ENCODE measurements around the gene GABRB1.
"Not testable (repeated sequence)": the region's sequence is repeated elsewhere in the genome, so short reads cannot be mapped to it uniquely, and the experiment has no call there.

Gene GABRB1

DNA sequence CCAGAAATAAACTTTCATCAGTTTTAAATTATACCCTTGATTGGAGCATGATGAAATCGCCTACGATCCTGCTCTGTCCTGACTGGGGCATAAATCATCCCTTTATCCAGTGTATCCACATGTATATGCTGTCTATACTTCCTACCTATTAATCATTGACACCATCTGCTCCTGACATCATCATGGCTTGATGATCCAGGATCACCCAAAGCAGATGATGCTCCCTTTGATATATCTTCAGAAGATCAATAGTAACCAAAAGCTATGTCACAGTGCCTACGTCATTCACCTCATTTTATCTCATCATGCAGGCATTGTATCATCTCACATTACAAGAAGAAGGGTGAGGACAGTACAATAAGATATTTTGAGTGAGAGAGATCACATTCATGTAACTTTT is 294.7 kb downstream of the GABRB1 start:
- no peak for DNase-seq

DNA sequence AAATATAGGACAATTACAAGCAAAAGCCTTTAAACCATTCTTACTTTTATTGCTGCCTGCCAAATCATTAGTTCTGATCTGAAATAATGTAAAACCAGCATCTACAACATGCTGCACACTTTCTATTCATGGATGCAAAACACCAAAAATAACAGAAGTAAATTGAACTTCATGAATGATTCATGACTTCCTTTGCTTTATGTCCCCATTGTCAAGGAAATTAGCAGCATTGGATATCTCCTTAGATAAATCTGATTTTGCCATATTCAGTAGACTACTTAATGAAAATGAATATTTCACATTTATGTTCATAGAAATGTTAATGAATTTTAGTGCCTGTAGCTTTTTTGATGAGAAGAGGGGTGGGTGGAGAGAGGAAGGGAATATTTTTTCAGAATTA is 299.5 kb downstream of the GABRB1 start:
- DNase-seq, result no peak

DNA sequence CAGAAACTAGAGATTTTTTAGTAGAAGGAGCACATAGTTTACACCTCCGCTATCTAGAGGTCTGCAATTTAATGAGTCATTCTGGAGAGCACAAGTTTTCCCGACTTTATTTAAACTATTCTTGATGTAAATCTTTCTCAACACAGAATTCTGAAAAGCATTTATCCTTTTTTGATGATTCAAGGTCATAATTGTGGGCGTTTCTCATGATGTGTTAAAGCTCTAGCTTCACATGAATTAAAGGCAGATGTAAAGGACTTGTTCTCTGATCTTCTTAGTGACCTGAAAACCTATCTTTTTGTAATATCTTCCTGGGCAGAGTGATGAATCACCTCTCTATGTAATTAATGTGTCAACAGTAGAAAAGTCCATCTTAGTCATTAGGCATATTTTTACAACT is 303.3 kb downstream of the GABRB1 start:
- DNase-seq, result peak; percentile 32

DNA sequence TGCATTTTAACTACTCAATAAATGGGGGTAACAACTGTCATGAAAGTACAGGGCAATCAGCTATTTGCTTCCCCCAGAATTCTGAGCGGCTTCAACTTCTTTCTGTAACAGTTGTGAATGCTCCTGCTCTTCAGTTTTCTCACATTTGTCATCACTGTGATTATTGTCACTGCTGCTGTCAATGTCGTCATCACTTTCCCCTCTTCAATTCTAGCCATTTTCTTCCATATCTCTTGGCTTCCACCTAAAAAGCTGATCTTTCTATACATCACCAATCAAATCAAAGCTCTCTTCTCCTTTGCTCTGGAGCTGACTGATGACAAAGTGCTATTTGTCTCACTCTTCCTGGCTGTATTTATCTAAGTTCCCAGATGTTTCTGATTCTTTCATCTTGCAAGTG is 306.5 kb downstream of the GABRB1 start:
- DNase-seq, result no peak

DNA sequence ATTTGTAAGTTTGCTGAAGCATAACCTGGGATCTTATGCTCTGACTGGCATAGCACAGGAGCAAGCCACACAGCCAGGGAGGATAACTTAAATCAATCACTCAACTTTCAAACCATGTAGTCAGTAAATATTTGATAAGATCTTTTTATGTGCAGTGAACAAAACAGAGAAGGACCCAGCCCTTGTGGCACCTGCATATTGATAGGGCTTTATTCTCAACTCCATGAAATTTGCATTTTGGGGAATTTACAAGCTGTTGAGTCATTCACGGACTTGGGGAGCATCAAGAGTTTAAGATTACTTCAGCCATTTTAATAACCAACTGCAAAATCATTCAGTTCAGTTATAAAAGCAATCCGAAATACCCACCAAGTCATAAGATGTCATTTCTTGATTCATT is 309.5 kb downstream of the GABRB1 start:
- DNase-seq, result no peak

DNA sequence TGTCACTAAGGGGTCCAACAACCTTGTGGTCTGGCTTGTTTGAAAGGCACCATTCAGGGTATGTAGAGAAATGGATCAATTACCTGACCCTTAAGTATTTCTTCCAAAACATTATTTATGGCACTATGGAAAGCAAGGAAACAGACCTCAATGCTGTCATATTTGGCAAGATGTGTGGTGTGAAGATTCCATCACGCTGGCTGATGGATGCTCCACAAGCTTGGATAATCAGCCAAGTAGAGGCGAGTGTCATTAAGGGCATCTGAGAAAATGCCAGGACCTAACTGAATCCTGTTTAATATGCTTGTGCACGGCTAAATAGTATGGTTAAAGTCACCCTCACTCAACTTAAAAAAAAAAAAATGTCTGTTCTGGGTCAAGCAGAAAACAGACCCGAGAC is 311.4 kb downstream of the GABRB1 start:
- DNase-seq, result no peak

DNA sequence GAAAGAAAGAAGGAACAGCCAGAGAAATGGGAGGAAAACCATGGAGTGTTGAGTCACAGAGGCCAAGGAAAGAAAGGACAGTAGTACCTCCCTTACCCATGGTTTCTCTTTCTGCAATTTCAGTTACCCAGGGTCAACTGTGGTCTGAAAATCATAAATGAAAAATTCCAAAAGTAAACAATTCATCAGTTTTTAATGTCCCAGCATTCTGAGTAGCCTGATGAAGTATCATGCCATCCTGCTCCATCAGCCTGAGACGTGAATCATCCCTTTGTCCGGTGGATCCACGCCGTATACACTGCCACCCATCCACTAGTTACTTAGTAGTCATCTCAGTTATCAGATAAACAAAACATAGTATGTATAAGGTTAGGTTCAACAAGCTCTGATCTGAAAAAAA is 318.0 kb downstream of the GABRB1 start:
- DNase-seq, result peak; percentile 40

DNA sequence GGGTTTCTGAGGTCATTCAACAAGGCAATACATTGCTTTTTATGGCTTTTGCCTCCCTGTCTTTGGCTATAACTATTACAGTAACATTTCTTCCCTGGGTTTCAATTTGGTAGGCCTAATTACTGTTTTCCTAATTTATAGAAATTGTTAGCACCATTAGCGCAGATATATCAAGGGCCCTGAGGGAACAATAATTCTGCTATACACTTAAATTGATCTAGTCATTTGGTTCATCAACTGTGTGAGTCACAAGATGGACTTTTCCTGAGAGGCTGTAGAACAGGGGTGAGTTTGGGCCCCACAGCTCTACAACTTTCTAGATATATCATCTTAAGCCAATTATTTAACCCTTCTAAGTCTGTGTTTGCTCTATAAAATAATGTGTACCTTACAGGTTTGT is 324.2 kb downstream of the GABRB1 start:
- no peak for DNase-seq

DNA sequence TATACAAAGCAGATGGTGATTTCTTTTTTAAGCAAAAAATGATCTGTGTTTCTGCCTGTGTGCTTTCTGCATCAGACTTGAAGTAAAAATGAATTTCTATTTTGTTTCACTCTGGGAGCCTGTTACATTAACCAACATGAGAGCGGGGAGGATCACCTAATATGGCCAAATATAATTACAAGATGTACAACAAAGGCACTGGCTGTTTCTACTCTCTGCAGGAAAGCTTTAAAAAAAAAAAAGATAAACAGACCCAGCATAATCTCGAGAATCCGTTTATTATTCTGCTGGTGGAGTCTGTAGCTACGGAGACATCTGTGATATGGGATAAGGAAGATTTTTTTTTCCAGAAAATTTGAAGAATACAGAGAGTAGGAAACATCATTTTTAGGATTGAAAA is 328.5 kb downstream of the GABRB1 start:
- no peak for DNase-seq

DNA sequence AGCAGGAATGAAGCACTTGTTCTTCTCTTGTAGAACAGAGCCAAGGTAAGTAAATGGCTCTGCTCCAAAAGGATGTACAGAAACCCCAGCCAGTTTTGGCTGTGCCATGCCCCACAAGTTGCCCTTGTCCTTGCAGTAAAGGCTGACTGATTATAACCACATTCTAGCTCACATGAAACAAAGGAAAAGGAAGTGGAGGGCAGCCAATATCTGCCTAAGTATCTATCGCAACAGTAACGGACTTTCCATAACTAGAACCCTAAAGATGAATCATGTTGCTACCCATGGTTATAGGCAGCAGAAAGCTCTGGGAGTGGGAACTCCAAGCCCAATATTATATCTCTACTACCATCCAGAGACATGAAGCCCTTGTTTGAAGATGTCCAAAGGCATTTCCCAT is 336.4 kb downstream of the GABRB1 start:
- DNase-seq, result no peak

DNA sequence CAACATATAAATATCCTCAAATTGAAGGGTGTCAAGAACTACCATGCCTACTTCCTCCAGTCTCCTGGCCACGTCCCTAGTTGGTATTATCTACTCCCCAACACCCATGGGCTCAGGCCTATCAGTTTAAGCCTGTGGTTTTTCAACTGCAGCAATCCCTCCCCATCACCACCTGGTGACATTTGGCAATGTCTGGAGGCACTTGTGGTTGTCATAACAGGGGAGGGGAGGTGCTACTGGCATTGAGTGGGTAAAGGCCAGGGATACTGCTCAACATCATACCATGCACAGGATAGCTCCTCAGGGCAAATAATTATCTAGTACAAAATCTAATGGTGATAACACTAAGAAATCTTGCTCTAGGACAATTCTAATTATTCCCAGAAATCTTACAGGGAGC is 336.8 kb downstream of the GABRB1 start:
- DNase-seq, result no peak

DNA sequence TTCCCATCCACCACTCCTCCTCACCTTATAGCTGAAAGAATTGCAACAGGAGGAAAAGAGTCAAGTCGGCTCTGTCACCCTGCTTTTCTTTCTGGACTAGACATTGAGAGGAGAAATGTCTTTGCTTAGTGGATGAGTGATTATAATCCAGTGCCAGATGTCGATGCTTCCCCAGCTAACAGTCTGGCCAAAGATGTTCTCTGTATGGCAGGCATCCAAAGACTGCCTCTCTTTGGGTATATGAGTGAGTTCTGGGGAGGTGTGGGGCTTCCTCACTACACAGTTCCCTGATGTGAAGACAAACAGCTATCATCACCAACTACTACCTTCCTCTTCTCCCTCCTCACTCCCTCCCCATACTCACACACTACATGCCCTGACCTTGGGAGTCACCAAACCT is 341.2 kb downstream of the GABRB1 start:
- DNase-seq, result no peak

DNA sequence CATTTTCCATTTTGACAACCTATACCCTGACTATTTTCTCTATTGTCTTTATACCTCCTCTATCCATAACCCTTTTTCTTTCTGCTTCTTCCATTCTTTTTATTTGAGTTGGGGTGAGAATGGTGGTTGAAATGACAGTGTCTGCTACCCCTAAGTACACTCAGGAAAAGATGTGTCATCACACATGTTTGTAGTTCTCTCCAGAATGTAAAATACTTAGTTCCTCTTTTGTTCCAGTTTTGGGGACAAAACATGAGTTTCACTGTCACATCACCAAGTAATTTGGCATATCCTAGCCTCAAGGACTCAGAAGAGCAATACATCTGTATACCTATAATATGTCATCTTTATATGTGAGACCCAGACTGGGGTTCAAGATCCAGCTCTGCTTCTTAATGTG is 341.8 kb downstream of the GABRB1 start:
- DNase-seq, result no peak

DNA sequence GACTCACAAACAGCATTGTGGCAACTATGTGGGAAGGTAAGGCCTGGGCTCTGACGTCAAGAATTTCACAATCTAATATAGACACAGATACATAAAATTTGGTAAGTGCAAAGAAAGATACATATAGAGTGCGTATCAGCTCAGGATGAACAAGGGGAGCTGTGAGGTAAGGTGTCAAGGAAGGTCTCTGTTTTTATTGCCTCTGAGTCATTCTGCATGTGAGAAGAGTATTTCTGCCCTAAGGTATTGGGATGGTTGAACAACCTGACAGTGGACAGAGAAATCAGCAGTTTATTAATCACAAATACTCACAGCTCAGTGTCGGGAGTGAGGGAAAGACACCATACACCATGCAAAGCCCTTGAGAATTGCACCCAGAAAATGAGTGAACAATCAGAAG is 342.3 kb downstream of the GABRB1 start:
- DNase-seq, result no peak

DNA sequence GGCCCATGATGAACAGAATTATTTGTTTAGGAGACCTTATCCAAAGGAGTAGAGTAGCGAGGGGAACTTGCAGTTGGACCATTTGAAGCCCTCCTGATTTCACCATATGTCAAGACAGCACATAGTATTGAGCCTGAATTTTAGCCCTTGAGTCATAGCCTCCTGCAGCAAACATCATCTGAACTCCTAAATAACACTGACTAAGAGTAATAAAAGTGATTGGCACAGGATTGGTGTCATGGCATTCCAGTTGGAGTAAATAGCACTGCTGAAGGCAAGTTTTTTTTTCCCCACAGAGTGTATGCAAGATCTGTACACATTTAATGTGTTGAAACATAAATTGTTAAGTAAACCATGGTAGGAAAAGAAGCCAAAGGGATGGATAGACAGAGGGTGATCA is 343.1 kb downstream of the GABRB1 start:
- DNase-seq, result peak; percentile 32

DNA sequence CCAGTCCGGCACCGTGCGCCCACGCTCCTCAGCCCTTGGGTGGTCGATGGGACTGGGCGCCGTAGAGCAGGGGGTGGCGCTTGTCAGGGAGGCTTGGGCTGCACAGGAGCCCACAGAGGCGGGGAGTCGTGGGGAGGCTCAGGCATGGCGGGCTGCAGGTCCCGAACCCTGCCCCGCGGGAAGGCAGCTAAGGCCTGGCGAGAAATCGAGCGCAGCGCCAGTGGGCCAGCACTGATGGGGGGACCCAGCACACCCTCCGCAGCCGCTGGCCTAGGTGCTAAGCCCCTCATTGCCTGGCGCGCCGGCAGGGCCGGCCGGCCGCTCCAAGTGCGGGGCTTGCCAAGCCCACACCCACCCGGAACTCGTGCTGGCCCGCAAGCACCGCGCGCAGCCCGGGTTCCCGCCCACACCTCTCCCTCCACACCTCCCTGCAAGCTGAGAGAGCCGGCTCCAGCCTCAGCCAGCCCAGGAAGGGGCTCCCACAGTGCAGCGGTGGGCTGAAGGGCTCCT is 346.7 kb downstream of the GABRB1 start:
- not testable (repeated sequence) for DNase-seq

DNA sequence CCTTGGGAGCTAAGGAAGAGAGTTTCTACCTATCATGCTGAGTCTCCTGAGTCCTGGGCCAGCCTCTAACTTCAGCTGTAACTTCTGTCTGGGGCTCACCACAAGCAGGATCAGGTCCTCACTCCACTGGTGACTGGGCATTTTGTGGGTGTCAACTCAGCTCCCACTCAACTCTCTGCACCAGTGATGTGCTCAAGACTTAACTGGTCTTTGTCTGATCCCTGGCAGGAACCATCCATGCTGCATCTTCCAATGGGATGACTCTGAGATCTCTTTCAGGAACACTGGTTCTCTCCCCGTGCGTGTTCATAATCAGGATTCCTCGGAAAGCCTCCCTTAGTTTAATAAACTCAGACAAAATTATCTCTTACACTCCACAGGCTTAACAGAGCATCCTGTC is 349.8 kb downstream of the GABRB1 start:
- no peak for DNase-seq

DNA sequence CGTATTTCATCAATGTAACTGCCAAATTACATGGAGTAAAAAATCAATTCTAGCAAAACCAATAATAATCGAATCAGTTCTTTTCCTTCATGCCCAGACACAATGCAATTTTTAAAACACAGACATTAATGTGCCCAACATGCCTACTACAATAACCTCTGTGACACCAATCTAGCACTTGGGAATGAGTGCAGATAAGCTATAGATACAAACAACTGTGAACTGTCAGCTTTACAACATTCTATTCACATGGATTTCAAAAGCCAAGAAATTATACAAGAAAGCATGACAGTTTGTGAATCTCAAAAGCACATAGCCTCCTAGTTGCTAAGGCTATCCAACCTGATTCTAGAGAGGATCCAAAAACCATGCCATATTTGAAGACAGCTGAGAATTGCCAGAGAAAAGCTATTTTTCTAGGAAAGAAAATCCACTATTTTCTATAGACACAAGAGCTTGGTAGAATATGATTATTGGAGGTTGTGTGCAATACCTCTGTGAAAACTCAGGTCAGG is 351.5 kb downstream of the GABRB1 start:
- no peak for DNase-seq

DNA sequence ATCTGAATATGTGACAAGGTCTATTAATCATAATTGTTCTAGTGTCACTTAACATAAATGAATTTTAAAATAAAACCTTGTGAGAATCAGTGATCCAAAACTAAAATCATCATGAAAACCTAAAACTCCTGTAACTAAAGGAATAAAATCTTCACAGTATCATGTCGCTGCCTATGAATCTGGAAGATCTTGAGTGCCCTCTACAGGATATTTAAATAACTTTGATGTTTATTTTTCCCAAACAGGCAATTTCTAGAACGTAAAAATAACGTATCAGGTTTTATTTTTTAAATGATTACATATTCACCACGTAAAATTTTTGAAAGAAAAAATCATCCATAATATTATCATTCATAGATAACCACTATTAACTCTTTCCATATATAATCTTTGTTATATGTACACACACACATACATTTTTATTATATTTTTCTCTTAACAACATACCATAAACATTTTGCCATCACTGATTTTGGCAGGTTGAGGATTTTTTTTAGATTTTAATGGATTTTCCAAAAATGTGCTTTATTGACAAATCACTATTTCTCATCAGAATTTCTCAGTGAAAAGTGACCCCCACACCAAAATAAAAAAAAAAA is 352.6 kb downstream of the GABRB1 start:
- no peak for DNase-seq

DNA sequence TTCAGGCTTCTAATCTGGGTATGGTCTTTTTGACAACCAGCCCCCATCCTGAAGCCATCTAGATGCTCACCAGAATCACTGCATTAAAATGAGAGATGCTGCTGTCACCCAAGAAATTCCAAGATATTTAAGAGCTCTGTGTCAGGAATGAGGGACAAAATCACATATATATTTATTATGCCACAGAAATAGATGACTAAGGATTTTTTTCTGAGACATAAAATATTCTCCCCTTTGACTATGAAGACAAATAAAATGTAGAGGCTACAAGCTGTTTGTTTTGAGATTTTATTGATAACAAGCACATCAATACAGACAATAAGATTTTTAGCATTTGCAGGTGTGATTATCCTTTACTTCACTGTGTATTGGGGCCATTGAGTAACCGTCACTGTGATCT is 354.8 kb downstream of the GABRB1 start:
- DNase-seq, result no peak

DNA sequence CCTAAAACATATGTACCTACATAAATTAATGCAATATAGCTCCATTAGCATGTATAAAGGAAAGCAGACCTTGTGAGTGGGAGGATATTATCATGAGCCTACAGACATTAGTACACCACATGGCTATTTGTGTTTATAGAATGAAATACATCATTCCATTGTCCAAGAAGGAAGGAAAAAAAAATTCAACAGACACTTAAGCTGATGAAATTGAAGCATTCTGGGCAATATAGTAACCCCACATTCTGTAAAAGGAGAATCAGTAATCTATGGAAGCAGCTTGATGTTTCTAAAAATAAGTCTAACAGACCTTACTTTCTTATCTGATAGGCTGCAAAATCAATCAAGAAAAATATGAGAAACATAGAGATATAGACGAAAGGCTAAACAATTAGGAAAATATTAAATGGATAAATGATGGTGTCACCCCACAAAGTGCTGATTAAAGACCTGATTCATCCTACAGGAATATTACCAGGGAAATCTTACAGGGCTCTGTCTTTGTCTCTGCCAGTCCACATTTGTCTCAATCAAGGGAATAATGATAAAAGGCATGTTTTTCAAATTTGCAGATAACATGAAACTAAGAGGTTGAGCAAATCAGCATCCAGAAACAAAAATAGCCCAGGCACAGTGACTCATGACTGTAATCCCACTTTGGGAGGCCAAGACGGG is 355.3 kb downstream of the GABRB1 start:
- peak; percentile 59 for DNase-seq

DNA sequence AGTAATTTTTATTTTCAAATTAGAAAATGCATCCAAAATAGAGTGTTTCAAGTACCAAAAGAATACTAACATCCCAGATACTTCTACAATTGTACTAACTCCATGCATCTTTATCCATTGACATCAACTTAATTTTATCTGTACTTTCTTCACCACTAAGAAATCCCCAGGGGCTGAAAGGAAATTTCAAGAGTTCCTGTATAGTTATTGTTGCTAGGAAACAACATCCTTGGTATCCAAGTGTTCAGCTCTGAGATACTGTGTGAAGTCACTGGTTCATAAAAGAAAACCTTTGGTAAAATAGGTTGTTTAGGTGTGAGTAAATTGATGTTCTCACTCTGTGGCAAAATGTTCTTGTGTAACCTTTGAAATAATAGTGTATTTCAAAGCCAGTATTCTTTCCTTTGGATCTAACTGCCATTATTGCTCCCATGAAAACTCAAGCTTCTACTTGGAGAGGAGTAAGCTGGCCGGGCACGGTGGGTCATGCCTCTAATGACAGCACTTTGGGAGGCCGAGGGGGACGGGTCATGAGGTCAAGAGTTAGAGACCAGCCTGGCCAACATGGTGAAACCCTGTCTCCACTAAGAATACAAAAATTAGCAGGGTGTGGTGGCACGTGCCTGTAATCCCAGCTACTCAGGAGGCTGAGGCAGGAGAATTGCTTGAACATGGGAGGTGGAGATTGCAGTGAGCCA is 359.2 kb downstream of the GABRB1 start:
- peak; percentile 31 for DNase-seq

DNA sequence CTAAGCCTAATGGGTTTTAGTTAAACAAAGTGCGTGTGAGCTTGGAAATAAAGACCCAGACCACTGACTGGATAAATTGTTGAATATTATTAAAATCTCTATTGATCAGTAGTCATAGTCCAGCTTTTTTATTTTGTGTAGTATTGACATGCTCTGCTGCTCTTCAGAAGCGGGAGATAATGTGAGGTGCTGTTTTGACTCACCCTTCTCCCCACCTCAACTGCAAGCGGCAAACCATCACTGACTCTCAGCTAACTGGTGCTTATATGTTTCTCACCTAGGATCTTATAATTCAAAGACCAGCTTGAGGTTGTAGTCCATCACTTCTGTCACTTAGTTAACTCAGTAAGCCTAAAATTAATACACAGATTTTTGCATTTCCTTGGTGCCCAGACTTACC is 359.9 kb downstream of the GABRB1 start:
- DNase-seq, result no peak

DNA sequence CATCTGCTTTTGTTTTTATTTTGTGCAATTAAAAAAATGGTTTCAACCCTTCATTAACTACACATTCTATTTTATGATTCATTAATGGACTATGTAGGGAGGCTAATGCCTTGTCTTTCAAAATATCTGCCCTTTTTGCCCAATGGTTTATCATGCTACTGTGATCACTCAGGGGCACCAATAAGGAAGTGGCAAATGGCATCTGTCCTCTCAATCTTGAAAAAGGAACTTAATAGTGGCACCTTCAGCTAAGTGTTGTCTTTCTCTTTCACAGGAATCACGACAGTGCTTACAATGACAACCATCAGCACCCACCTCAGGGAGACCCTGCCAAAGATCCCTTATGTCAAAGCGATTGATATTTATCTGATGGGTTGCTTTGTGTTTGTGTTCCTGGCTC is 375.0 kb downstream of the GABRB1 start:
- DNase-seq, result no peak
